HG03521 (cell line): ENCODE data around the gene POLR3F.
"Not testable (repeated sequence)": the region's sequence is repeated elsewhere in the genome, so short reads cannot be mapped to it uniquely, and the experiment has no call there.

ENCODE experiments used
- ATAC-seq: cut with Tn5 transposase; IDR thresholded peaks from one replicate; pipeline ENCODE4 v1.9.1; 2021; ENCODE audit warnings: mild to moderate bottlenecking, moderate library complexity; ENCODE audit not compliant: unreplicated experiment

Gene POLR3F

DNA sequence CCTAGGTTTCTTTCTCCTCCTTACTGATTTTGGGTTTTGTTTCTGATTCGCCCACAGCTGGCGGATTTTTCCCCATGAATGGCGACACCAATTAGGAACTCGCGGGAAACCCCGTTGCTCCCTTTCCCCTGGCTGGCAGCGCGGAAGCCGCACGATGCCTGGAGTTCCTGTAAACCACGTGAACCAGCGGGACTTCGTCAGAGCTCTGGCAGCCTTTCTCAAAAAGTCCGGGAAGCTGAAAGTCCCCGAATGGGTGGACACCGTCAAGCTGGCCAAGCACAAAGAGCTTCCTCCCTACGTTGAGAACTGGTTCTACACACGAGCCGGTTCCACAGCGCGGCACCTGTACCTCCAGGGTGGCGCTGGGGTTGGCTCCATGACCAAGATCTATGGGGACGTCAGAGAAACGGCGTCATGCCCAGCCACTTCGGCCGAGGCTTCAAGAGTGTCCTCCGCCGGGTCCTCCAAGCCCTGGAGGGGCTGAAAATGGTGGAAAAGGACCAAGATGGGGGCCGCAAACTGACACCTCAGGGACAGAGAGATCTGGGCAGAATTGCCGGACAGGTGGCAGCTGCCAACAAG is 37.4 kb downstream of the POLR3F start:
- ATAC-seq = no peak

DNA sequence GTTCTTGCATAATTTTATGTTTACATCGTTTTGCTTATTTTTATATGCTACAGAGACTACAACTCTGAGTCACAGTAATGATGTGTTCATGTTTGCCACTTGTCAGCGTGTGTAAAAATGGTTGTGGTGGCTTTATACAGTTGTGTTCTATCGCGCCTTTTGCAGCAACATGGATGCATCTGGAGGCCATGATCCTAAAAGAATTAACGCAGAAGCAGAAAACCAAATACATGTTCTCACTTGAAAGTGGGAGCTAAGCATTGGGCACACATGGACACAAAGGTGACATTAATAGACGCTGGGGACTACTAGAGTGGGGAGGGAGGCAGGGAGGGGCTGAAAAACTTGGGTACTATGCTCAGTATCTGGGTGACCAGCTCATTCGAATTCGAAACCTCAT is 39.6 kb downstream of the POLR3F start:
- ATAC-seq = no peak

DNA sequence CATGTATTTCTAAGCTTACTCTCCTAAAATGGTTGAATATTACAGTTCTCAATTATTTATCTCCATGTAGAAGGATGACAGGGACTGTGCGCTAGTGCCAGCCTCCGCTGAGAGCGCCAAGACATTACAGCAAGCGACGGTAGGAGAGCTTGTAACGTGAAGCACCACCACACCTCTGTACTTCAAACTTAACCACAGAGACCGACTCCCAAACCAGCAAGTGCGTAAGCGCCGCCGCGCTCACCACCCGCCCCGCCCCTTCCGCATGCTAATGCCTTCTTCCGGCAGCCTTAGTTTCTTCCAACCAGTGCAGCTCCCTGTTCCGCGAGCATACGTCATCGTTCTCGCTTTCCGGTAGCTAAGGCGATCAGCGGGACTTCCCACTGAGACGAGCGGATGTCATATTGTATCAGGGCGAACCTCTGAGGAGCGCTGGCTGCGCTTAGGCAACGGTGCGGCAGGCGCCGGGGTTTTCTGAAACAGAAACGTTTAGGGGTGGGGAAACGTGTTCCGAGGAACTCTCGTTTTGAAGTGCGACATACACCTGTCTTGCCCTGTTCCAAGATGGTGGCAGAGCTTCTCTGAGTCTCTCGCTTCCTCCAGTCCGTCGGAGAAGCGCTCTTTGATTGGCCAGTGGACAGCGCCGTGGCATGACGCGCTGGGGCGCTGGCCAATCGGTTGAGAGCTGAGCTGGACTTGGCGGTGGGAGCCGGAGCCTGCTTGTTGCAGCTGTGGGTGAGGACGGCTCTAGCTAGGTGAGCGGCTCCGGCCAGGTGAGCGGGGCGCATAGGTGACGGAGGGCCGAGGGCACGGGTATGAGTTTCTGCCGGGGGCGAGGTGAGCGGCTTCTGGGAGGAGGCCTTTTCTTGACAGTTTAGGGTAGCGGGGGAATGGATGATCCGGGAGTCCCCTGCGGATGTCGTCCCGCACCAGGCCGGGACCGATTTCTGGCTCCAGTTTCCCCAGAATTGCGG is 40.3 kb downstream of the POLR3F start, which contains the start of gene SEC23B:
SEC23B (plus strand) TSS at position 723 of the 974 bp plus-strand sequence. CDS start 2,896 bp downstream, outside the sequence.
- peak; percentile 94 for ATAC-seq

DNA sequence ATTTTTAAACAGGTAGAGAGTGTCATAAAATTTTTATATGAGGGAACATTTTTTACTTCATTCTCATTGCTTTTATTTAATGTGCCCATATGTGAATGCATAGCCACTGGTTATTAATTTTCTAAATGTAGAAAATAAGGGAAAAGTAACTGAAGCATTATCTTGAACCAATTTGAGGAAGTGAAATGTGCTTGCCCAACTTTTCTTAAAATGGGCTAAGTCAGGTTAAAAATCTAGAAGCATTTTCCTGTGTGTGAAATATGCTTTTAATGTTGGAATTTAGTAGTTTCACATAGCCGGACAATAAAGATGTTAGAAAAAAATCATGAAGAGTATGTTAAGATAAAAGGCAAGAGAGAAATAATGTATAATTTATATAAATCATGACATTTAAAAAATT is 44.4 kb downstream of the POLR3F start:
- no peak for ATAC-seq

DNA sequence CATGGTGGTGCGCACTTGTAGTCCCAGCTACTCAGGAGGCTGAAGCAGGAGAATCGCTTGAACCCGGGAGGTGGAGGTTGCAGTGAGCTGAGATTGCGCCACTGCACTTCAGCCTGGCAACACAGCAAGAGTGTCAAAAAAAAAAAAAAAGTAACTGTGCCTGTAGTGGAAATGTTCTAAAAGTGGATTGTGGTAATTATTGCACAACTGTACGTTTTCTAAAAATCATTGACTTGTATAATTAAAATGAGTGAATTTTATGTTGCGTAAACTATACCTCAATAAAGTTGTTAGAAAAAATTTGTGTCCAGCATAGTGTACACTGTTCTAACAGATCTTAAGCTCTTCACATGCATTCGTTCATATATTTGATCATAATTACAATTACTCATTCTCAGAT is 46.0 kb downstream of the POLR3F start:
- ATAC-seq = no peak

DNA sequence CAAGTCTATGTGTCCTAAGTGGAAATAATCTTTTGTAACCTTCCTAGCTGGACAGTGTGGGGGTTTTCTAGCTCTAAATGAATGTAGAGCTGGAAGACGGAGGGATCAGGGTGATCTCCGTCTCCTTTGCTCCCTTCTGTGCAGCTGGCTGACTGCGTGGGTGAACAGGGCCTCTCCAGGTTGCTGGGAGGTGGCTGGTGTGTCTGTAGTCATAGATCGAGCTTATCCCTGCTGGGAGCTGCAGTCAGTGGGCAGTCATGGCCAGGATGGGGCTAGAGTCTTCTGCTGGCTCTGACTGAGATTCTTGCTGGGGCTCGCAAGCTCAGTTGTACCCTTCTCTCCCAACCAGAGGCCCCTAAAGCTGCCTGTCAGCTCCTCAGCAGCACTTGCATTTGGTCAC is 46.9 kb downstream of the POLR3F start:
- no peak for ATAC-seq

DNA sequence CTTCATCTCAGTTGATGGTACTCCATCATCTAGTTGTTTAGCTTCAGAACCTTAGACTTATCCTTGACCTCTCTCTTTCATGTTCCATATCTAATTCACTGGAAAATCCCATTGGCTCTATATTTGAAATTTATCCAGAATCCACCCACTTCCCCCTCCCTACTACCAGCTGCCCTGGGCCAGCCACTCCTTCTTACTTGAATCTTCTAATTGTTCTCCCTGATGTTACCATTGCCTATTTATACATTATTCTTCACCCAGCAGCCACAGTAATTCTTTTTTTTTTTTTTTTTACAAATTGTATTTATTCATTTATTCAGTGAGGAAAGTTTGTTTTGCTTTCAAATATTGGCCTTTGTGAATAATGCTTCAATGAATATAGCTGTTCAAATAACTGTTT is 48.8 kb downstream of the POLR3F start:
- ATAC-seq = no peak

DNA sequence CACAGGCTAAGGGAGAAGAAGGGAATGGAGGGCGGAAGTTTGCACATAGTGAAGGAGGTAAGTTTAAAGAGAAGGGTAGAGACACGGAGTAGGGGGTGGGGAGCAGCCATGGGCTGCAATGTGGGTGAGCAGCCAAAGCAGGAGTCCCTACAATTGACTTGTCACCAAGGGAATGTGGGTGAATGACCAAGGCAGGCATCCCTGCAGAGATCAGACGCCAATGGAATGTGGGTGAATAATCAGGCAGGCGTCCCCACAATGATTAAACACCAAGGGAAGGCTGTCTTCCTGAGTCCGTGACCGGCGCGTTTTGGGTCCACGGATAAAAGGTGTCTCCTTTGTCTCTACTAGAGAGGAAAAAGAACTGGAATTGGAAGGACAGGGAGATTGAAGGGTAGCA is 54.9 kb downstream of the POLR3F start:
- ATAC-seq = not testable (repeated sequence)

DNA sequence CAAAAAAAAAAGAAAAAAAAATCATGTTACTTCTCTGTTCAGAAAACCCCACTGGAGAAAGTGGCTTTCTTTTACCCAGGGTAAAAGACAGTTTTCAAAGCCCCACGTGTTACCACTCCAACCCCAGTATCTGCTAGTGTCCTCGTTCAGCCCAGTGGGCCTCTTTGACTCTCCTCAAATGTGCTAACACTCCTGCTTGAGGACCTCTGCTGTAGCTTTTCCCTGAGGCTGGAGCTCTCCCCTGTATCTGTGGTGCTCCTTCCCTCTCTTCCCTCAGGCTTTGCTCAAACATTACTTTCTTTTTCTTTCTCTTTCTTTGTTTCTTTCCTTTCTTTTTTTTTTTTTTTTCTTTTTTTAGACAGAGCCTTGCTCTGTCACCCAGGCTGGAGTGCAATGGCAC is 55.9 kb downstream of the POLR3F start:
- no peak for ATAC-seq

DNA sequence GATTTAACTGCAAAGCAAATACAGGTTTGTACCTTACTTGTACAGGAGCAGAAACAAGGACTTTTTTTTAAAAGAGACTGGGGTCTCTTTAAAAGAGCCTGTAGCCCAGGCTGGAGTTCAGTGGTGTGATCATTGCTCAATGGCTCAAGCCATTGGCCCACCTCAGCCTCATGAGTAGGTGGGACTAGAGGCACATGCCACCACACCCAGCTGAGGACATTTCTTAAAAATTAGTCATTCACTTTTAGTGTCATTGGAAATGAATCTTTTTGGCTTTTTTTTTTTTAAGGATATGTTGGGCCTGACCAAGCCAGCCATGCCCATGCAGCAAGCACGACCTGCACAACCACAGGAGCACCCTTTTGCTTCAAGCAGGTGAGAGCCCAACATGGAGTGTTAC is 57.5 kb downstream of the POLR3F start:
- ATAC-seq = no peak

DNA sequence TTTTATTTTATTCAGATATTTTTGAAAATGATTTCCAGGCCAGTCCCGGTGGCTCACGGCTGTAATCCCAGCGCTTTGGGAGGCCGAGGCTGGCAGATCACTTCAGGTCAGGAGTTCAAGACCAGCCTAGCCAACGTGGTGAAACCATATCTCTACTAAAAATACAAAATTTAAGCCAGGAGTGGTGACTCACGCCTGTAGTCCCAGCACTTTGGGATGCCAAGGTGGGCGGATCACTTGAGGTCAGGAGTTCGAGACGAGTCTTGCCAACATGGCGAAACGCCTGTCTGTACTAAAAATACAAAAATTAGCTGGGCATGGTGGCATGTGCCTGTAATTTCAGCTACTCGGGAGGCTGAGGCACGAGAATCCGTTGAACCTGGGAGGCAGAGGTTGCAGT is 59.6 kb downstream of the POLR3F start:
- ATAC-seq = not testable (repeated sequence)

DNA sequence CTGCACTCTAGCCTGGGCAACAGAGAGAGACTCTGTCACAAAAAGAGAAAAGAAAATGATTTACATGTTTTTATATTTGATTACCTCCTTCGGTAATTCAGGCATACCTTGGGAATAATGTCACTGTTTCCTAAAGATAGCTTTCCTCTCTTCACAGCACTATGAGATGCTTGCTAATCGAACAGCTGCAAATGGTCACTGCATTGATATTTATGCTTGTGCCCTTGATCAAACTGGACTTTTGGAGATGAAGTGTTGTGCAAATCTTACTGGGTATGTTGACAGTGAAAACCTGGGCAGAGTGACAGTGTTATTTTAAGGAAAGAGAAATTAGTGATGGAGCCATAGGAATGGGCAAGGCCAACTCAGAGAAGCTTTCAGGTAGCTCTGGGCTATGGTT is 60.1 kb downstream of the POLR3F start:
- no peak for ATAC-seq

DNA sequence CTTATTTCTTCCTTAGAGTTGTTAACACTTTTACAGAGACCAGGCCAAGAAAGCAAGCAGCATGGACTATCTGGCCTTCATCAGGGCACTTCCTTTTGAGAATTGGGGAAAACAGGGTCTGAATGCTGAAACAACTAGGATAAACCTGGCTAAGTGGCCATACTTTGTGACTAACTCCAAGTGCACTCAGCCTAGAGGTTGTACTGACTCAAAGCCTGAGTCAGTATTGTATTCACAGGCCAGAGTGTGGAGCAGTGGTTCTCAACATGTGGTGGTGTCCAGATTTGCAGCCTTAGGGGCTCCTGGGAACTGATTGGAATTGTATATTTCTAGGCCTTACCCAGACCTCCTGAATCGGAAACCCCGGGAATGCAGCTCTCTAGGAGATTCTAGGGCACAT is 60.6 kb downstream of the POLR3F start:
- ATAC-seq = no peak

DNA sequence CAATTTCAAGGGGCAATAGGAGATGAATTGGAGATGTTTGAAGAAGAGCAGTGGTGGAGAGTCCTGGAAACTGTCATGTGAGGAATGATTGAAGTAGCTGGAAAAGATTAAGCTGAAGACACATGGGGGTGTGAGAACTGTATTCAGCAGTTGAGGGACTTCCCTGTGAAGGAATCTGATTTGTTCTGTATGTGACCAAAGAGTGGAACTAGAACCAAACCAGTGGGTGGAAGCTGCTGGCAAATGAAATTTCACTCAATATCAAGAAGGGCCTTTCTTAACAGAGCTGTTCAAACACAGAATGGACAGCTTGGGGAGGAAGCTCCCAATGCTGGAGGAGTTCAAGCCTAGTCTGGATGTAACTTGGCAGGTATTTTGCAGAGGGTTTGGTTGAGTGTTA is 61.9 kb downstream of the POLR3F start:
- ATAC-seq = no peak

DNA sequence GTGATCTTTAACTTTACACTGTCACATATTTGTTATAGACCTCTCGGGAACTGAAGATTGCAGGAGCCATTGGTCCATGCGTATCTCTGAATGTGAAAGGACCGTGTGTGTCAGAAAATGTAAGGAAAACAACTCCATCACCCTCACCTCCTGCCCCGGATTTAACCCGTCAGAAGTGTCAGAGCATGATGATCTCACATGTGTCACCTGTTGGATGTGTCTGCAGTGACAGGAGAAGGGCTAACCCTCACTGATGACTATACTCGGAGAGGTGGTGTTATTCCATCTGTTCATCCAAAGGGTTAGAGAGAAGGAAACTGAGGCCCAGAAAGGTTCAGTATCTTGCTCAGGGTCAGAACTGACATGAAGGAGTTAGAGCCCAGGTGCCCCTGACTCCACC is 65.4 kb downstream of the POLR3F start:
- no peak for ATAC-seq

DNA sequence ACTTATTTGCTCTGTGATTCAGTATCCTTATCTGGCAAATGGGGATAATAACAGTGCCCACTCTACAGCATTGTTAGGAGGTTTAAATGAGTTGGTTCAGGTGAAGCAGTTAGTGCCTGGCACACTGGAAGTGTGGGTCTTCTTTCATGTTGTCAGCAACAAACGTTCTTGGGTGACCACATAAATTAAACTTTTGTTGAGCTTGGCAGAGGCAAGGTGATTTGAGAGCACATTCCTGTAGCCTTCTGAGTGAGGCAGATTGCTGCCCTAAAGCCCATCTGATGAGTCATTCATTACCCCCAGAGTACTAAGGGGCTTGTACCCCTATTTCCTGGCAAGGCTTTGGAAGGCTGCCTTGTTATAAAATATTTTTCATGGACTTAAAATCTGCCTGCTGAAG is 66.3 kb downstream of the POLR3F start:
- ATAC-seq = no peak

DNA sequence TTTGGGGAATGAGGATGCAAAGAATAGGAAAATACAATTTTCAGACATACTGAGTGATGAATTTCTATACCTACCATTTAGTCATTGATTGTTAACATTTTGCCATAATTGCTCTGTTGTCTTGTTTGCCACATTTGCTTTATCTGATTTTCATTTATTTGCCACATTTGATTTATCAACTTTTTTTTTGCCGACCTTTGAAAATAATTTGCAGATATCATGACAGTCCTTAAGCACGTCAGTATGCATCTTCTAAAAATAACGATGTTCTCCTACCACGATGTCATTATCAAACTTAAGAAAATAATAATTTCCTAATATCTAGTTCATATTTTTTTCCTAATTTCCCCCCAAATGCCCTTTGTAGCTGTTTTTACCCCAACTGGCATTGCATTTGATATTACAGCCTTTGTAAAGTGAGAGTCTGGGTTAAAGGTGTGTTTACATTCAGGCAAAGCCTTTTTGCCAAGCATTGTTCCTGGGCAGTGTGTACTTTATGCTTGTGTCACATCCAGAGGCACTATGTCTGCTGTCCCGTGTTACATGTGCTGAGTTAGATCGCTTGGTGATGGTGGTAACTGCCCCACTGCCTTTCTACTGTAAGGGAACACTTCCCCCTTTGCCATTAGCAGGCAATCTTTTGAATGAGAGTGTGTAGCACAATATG is 66.9 kb downstream of the POLR3F start:
- ATAC-seq = no peak
